NCI-H2227 (cell line): ENCODE results near the gene ARHGAP22.

Experiments used
- DNase-seq: peaks from one replicate; lab custom pipeline; 2025; ENCODE audit not compliant: unreplicated experiment; lab: John Stamatoyannopoulos, UW

Gene ARHGAP22

DNA sequence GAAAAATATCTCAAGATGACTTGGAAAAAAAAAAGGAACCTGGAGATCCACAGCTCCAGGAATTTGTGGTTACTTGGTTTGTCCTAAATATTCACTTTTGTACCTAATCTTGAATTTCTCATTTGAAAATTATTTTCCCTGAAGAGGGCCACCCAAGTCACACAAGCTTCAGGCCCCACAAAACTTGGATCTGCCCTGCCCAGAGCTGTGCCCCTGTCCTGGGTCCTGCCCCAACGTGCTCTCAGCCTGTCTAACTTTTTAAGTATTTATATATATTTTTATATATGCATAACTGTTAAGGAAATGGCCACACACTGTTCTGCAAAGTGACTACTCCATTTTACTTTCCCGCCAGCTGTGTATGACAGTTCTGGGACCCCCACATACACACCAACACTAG is 123.5 kb downstream of the ARHGAP22 start:
- no peak for DNase-seq

DNA sequence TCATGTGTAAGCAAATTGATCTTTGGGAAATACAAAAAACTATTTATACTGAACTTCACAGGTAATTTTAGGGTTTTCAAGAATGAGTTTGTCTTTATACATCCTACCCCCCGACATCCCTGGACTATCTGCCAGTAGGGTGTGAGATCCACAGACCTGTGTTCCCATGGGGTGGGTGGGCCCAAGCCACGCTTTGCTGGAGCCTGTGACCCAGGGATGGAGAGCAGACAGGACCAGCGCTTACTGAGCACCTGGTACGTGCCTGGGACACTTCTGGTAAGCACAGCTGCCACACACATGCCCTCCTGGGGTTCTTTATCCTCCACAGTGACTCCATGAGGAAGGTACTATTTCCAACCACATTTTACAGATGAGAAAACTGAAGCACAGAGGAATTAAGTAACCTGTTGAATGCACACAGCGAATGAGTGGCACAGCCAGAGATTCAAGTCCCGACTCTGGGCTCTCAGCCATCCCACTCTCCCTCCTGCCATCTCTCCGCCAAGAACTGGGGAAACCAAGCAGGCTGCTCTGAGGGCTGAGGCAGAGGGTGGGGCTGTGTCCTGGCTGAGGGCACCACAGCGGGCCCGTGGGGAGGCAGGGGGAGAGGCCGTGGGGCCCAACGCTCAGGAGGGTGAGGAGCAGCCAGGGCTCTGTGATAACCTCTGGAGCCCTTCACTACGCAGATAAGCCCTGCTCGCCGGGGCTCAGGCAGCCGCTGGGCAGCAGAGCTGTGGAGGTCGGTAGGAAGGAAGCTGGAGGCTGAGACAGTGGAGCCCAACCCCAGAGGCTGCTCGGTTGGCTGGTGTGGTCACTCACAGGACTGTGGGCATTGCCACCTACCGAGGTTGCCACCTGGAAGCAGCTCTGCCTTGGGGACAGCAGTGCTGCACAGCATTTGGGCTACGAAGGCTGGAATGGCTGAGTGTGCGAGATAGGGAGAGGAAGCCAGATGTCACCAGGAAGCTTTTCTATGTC is 124.2 kb downstream of the ARHGAP22 start:
- DNase-seq: no peak

GRCh38 chr10:48478980-48479811 is 125.7 kb downstream of the ARHGAP22 start:
- DNase-seq: no peak

- DNase-seq: no peak
These were observed 126.4 kb downstream of the ARHGAP22 start for GRCh38 chr10:48478469-48478868.

GRCh38 chr10:48477616-48478015 is 127.3 kb downstream of the ARHGAP22 start:
- no peak for DNase-seq

DNA sequence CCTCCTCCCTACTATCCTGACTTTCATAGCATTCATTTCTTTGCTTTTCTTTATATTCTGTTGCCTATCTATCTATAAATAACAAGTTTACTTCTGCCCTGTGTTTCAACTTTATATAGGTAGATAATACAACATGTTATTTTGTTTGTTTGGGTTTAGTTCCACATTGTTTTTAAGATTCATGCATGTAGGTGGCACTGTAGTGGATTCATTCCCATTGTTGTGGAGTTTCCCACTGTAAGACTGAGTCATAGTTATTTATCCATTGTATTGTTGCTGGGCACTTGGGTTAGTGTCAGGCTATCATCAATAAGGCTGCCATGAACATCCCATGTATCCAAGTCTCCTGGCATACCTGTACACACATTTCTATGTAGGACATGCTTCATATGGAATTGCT is 127.7 kb downstream of the ARHGAP22 start:
- no peak for DNase-seq

DNA sequence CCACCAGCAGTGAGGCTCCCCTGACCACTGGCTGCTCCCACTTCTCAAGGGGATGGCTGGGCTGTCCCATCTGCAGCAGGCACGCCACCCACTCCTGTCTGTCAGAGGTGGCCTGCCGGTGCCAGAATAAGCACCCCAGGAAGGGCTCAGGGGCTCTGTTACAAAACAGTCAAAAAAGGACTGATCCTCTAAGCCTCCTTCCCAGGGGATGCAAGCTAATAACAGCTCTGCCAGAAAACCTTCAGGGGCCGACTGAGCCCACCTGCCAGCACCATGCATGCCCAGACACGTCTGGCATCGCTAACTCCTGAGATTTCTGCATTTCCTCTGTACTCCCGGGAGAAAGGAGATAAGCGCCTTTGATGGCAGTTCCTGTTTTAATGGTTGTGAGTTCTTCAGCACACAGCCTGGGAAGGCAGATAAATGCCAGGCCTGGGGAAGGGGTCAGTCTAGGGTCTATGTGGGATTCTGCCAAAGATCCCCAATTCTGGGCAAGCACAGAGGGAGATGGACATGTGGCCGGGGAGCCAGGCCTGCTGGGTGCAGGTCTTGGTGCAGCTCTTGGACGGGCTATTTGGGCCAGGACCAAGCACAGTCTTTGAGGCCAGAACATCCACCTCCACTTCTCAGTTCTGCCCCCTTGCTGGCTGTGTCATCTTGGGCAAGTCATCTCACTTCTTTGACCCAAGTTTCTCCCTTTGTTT is 128.4 kb downstream of the ARHGAP22 start:
- peak; percentile 48 for DNase-seq

GRCh38 chr10:48475943-48476278 is 129.0 kb downstream of the ARHGAP22 start:
- DNase-seq: peak; percentile 16

- no peak for DNase-seq
These were observed 130.0 kb downstream of the ARHGAP22 start for GRCh38 chr10:48474765-48475365.

- DNase-seq: no peak
These were observed 131.2 kb downstream of the ARHGAP22 start for GRCh38 chr10:48473704-48474103.

DNA sequence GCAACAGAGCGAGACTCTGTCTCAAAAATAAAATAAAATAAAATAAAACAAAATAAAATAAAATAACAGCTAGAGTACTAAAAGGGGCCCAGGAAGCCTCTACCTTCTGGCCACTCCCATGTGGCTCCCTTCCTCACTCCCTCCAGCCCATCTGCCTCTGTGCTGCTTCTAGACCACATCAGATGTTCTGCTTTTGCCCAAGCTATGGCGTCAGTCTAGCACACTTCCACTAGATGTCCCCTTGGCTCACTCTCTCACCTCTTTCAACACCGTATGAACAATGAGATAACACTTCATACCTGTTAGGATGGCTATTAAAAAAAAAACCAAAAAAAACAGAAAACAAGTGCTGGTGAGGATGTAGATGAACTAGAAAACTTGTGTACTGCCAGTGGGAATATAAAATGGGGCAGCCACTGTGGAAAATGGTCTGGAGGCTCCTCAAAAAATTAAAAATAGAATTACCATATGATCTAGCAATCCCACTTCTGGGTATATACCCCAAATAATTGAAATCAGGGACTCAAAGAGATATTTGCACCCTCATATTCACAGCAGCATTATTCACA is 132.3 kb downstream of the ARHGAP22 start:
- DNase-seq: no peak

- DNase-seq: no peak
These were observed 133.7 kb downstream of the ARHGAP22 start for GRCh38 chr10:48470893-48471805.

DNA sequence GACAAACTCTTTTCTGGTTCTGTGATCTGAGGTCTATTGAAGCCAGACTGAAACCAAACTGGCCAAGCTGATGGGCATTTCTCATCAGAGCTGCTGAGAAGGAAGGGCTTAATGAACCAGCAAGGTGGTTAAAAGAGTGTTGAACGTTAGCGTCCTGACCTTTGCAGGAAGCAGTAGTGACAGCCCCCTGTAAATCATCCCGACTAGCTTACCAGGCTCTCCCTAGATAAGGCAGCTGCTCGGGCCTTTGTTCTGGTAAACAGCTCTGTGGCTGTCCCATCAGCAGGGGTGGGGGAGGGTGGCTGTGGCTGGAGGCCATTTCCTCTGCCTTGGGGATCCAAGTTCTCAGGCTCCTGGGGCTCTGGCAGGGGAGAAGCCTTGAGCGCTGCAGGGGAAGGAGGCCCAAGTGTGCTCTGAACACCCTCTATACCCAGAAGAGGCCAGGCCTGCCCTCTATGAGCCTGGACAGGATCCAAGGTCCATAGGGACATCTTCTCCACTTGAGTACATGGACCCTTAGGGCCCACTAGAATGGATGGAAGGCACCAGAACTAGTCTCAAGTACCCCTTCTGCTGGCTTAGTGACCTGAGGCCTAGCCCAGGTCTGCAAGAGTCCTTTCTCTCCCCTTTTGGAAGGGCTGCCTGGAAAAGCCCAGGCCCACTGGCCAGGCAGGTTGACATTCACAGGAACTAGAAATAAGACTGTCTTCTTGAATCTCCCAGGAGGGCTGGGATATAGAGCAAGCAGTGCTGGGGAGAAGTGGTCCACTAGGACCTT is 134.6 kb downstream of the ARHGAP22 start:
- DNase-seq: no peak

- no peak for DNase-seq
These were observed 135.3 kb downstream of the ARHGAP22 start for GRCh38 chr10:48469516-48470020.

DNA sequence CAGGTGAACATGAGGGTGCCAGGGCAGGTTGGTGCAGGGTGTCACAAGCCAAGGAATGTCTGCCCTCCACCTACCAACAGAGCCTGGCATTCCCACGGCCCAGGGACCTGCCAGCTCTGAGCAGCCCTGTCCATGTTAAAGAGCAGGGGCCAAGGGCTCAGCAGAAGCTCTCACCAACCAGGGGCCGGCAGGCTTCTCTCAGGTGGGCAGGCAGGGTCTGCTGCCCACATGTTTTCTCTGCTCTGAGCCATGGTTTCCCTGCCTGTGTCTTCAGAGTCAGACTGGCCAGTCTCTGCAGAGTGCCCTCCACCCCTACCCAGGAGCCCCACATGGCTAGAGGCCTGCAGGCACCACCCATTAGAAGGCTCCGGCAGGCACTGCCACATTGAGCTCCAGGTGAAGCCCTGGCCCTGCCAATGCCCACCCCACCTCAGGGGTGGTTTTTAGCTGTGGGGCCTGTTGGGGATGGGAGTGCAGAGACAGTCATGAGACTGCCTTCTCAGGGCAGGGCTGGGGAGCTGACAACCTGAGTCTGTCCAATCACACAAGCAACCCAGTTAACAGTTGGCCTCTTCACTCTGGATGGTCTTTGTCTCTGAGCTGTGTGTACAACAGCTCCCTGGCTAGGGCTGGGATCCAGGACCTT is 135.9 kb downstream of the ARHGAP22 start:
- no peak for DNase-seq

GRCh38 chr10:48468130-48468790 is 136.6 kb downstream of the ARHGAP22 start:
- DNase-seq: no peak

- DNase-seq: no peak
These were observed 137.2 kb downstream of the ARHGAP22 start for GRCh38 chr10:48467669-48468068.
